Measurements from ENCODE around the gene ZG16B.

Gene ZG16B

GRCh38 chr16:2825049-2825742, 4.9 kb upstream of the ZG16B start:
- DNase-seq (ENCODE audit: insufficient read length, low spot score), result no peak
- FAIRE-seq, result no peak
- TF ChIP-seq POLR2A (IDR thresholded peaks at IDR 0.05; ENCODE audit: low read depth, low read length), result no peak

- DNase-seq (ENCODE audit: insufficient read length, low spot score) (no peak), FAIRE-seq (no peak)
- no peak for TF ChIP-seq POLR2A (IDR thresholded peaks at IDR 0.05; ENCODE audit: low read depth, low read length)
These were observed 4.2 kb upstream of the ZG16B start for GRCh38 chr16:2825906-2826305.

- DNase-seq (ENCODE audit: insufficient read length, low spot score), result no peak
- FAIRE-seq, result no peak
- no peak for TF ChIP-seq POLR2A (IDR thresholded peaks at IDR 0.05; ENCODE audit: low read depth, low read length)
These were observed 3.3 kb upstream of the ZG16B start for GRCh38 chr16:2826591-2827373.

GRCh38 chr16:2827374-2827791, 2.7 kb upstream of the ZG16B start:
- DNase-seq (ENCODE audit: insufficient read length, low spot score) (no peak), FAIRE-seq (no peak)
- no peak for TF ChIP-seq POLR2A (IDR thresholded peaks at IDR 0.05; ENCODE audit: low read depth, low read length)

GRCh38 chr16:2827831-2828520, 2.1 kb upstream of the ZG16B start:
- no peak for TF ChIP-seq POLR2A (IDR thresholded peaks at IDR 0.05; ENCODE audit: low read depth, low read length)
- FAIRE-seq (no peak), DNase-seq (ENCODE audit: insufficient read length, low spot score) (no peak)

- FAIRE-seq (no peak), DNase-seq (ENCODE audit: insufficient read length, low spot score) (no peak)
- no peak for TF ChIP-seq POLR2A (IDR thresholded peaks at IDR 0.05; ENCODE audit: low read depth, low read length)
These were observed 1.6 kb upstream of the ZG16B start for GRCh38 chr16:2828521-2828840.

GRCh38 chr16:2828876-2829430, 1.1 kb upstream of the ZG16B start:
- TF ChIP-seq POLR2A (IDR thresholded peaks at IDR 0.05; ENCODE audit: low read depth, low read length), result no peak
- DNase-seq (ENCODE audit: insufficient read length, low spot score), result no peak
- FAIRE-seq, result no peak

GRCh38 chr16:2830355-2830695, 222 bp downstream of the ZG16B start:
- no peak for DNase-seq (ENCODE audit: insufficient read length, low spot score)
- FAIRE-seq, result no peak
- TF ChIP-seq POLR2A (IDR thresholded peaks at IDR 0.05; ENCODE audit: low read depth, low read length), result no peak

GRCh38 chr16:2831203-2831602, 1.1 kb downstream of the ZG16B start:
- no peak for FAIRE-seq
- TF ChIP-seq POLR2A (IDR thresholded peaks at IDR 0.05; ENCODE audit: low read depth, low read length), result no peak
- DNase-seq (ENCODE audit: insufficient read length, low spot score), result no peak

GRCh38 chr16:2833776-2834175, 3.7 kb downstream of the ZG16B start:
- no peak for FAIRE-seq
- DNase-seq (ENCODE audit: insufficient read length, low spot score), result no peak
- TF ChIP-seq POLR2A (IDR thresholded peaks at IDR 0.05; ENCODE audit: low read depth, low read length), result no peak

GRCh38 chr16:2834968-2835367, 4.9 kb downstream of the ZG16B start:
- no peak for DNase-seq (ENCODE audit: insufficient read length, low spot score)
- no peak for FAIRE-seq
- no peak for TF ChIP-seq POLR2A (IDR thresholded peaks at IDR 0.05; ENCODE audit: low read depth, low read length)

GRCh38 chr16:2835638-2836493, 5.8 kb downstream of the ZG16B start:
- DNase-seq (ENCODE audit: insufficient read length, low spot score) (peak; percentile 95), FAIRE-seq (peak; percentile 93)
- TF ChIP-seq POLR2A (IDR thresholded peaks at IDR 0.05; ENCODE audit: low read depth, low read length), result no peak

GRCh38 chr16:2836646-2837508, 6.8 kb downstream of the ZG16B start:
- no peak for DNase-seq (ENCODE audit: insufficient read length, low spot score)
- no peak for FAIRE-seq
- no peak for TF ChIP-seq POLR2A (IDR thresholded peaks at IDR 0.05; ENCODE audit: low read depth, low read length)

Data from H54 (cell line).